Colonic mucosa (tissue), 4 donors: ENCODE data around the gene RRAD. TPM values are rescaled to one million over a fixed set of nuclear protein-coding genes. Genes with fewer than 3 reads are reported as not detected.

ENCODE experiments used
- DNase-seq: peaks from one replicate; pipeline ENCODE4 v3.0.0-alpha.2; 2020
- H3K27ac ChIP-seq: fragments of 200-600 bp; one replicate; pipeline ENCODE4 v1.8.0; 2021
- H3K27me3 ChIP-seq: fragments of 200-600 bp; one replicate; pipeline ENCODE4 v1.8.0; 2021
- H3K36me3 ChIP-seq: fragments of 200-600 bp; one replicate; pipeline ENCODE4 v1.8.0; 2021
- H3K4me1 ChIP-seq: fragments of 200-600 bp; one replicate; pipeline ENCODE4 v1.8.0; 2021; ENCODE audit warnings: mild to moderate bottlenecking
- H3K4me3 ChIP-seq: fragments of 200-600 bp; one replicate; pipeline ENCODE4 v1.8.0; 2021
- H3K9ac ChIP-seq, 2 donors: one replicate each; pipeline ENCODE4 v1.7.0; 2013; ENCODE audit warnings: control low read depth in 2 of 2, low read depth in 2 of 2, low read length in 2 of 2
- H3K9me3 ChIP-seq: fragments of 200-600 bp; one replicate; pipeline ENCODE4 v1.8.0; 2021
- CTCF ChIP-seq: fragments of 200-600 bp; IDR thresholded peaks from one replicate; pipeline ENCODE4 v1.8.0; 2022; ENCODE audit warnings: antibody characterized with exemption, mild to moderate bottlenecking
- intact Hi-C: fragments of 100-400 bp; cut with DNase I; formaldehyde crosslinking; loops from one replicate; pipeline ENCODE4 v1.14.1; 2022
- total RNA-seq, 2 donors: library from RNA; stranded (reverse); fragmentation: NEBNext Ultra II Directional in 1 of 2; extraction: Animal tissue kit (Norgen Biotek cat#: 25700) in 1 of 2; gene quantifications; one replicate each; pipeline ENCODE4 v1.2.1, GENCODE V29; 2021
- donor health status: healthy.
- donor health status: DM: no; HTN: no; CAD: no.
- donor health status: DM: no; HTN: no; CAD: no.

The RRAD gene
- total RNA-seq, 2 donors from 2014 or later = 1.4 to 4.0 TPM

GRCh38 chr16:66889622-66890021 is 35.7 kb downstream of the RRAD start:
- intact Hi-C loops = no loop called here
- Histone ChIP-seq H3K36me3 (peaks cover 5% of the 10 kb centered on the region), H3K27ac (no peak overlapping the region), H3K27me3 (no peaks in the 10 kb centered on the region), H3K4me1 (no peaks in the 10 kb centered on the region), H3K9me3 (no peaks in the 10 kb centered on the region), H3K4me3 (no peak overlapping the region), H3K9ac (no peak overlapping the region)
- DNase-seq = no peak
- no peak for TF ChIP-seq CTCF

GRCh38 chr16:66888647-66889615 is 36.4 kb downstream of the RRAD start:
- Histone ChIP-seq H3K4me3 (no peak overlapping the region), H3K27ac (no peak overlapping the region), H3K9ac (no peak overlapping the region), H3K4me1 (no peaks in the 10 kb centered on the region), H3K9me3 (no peaks in the 10 kb centered on the region), H3K27me3 (no peaks in the 10 kb centered on the region), H3K36me3 (peaks cover 5% of the 10 kb centered on the region)
- no peak for TF ChIP-seq CTCF
- intact Hi-C loops = no loop called here
- no peak for DNase-seq

- Histone ChIP-seq H3K27ac (no peak overlapping the region), H3K4me1 (no peaks in the 10 kb centered on the region), H3K9me3 (no peaks in the 10 kb centered on the region), H3K27me3 (no peaks in the 10 kb centered on the region), H3K9ac (no peak overlapping the region), H3K4me3 (no peak overlapping the region), H3K36me3 (peaks cover 5% of the 10 kb centered on the region)
- no peak for TF ChIP-seq CTCF
- no peak for DNase-seq
- intact Hi-C loops = no loop called here
These were observed 38.4 kb downstream of the RRAD start for GRCh38 chr16:66886914-66887313.

GRCh38 chr16:66886321-66886720 is 39.0 kb downstream of the RRAD start:
- no peak for DNase-seq
- Histone ChIP-seq H3K9me3 (no peaks in the 10 kb centered on the region), H3K9ac (no peak overlapping the region), H3K27me3 (no peaks in the 10 kb centered on the region), H3K4me3 (no peak overlapping the region), H3K4me1 (peaks cover 4% of the 10 kb centered on the region), H3K27ac (no peak overlapping the region), H3K36me3 (peaks cover 5% of the 10 kb centered on the region)
- intact Hi-C loops = no loop called here
- TF ChIP-seq CTCF = no peak

GRCh38 chr16:66885491-66885890 is 39.8 kb downstream of the RRAD start:
- H3K27me3 ChIP-seq = no peaks in the 10 kb centered on the region
- no peak overlapping the region for H3K27ac ChIP-seq

More at GRCh38 chr16:66885491-66885890, 39.8 kb downstream of the RRAD start:
- intact Hi-C loops = no loop called here
- H3K4me1 ChIP-seq = peaks cover 4% of the 10 kb centered on the region
- DNase-seq = no peak
- H3K9ac ChIP-seq = no peak overlapping the region
- no peak for TF ChIP-seq CTCF
- H3K4me3 ChIP-seq = no peak overlapping the region
- peaks cover 5% of the 10 kb centered on the region for H3K36me3 ChIP-seq
- no peaks in the 10 kb centered on the region for H3K9me3 ChIP-seq
